ENCODE measurements around the gene S100A10.

S100A10 gene

GRCh38 chr1:151993734-151994496 lies at the start of gene S100A10:
TSS of gene S100A10 (minus strand) at chr1:151993859. CDS start at chr1:151986230, 7,629 bp downstream.
- DNase-seq = peak; percentile 90

- DNase-seq = no peak
Observed at GRCh38 chr1:152042030-152042429, 48.4 kb upstream of the S100A10 start.

GRCh38 chr1:152039886-152040285 lies 46.2 kb upstream of the S100A10 start:
- DNase-seq = no peak

GRCh38 chr1:152039461-152039860 lies 45.8 kb upstream of the S100A10 start:
- DNase-seq = no peak

GRCh38 chr1:152038871-152039270 lies 45.2 kb upstream of the S100A10 start:
- DNase-seq = no peak

GRCh38 chr1:152036267-152037216 lies 42.9 kb upstream of the S100A10 start, which contains the start of gene S100A11:
TSS of gene S100A11 (minus strand) at chr1:152037004. CDS start at chr1:152036915, 89 bp downstream.
- DNase-seq = peak; percentile 93

- DNase-seq = peak; percentile 38
Observed at GRCh38 chr1:152035539-152036266, 42.0 kb upstream of the S100A10 start.

GRCh38 chr1:152034654-152035538 lies 41.2 kb upstream of the S100A10 start:
- DNase-seq = peak; percentile 35

- DNase-seq = no peak
Observed at GRCh38 chr1:152034324-152034653, 40.6 kb upstream of the S100A10 start.

GRCh38 chr1:152029929-152030211 lies 36.2 kb upstream of the S100A10 start:
- DNase-seq = no peak

- DNase-seq = no peak
Observed at GRCh38 chr1:152029144-152029928, 35.7 kb upstream of the S100A10 start.

- no peak for DNase-seq
Observed at GRCh38 chr1:152026895-152027294, 33.2 kb upstream of the S100A10 start.

GRCh38 chr1:152024223-152024622 lies 30.6 kb upstream of the S100A10 start:
- DNase-seq = no peak

- no peak for DNase-seq
Observed at GRCh38 chr1:152023221-152023620, 29.6 kb upstream of the S100A10 start.

- no peak for DNase-seq
Observed at GRCh38 chr1:152022474-152022873, 28.8 kb upstream of the S100A10 start.

- no peak for DNase-seq
Observed at GRCh38 chr1:152021569-152021968, 27.9 kb upstream of the S100A10 start.

GRCh38 chr1:152020849-152021248 lies 27.2 kb upstream of the S100A10 start:
- no peak for DNase-seq

GRCh38 chr1:152018537-152018936 lies 24.9 kb upstream of the S100A10 start:
- DNase-seq = no peak

GRCh38 chr1:152015766-152016165 lies 22.1 kb upstream of the S100A10 start:
- DNase-seq = no peak

GRCh38 chr1:152014943-152015342 lies 21.3 kb upstream of the S100A10 start:
- no peak for DNase-seq

- DNase-seq = no peak
Observed at GRCh38 chr1:152013664-152014237, 20.1 kb upstream of the S100A10 start.
